ENCODE measurements around the gene KMT5B. TPM values are rescaled to one million over a fixed set of nuclear protein-coding genes. Genes with fewer than 3 reads are reported as not detected.

Gene KMT5B
- total RNA-seq, 1 experiment from 2014 or later: 35.1 TPM

DNA sequence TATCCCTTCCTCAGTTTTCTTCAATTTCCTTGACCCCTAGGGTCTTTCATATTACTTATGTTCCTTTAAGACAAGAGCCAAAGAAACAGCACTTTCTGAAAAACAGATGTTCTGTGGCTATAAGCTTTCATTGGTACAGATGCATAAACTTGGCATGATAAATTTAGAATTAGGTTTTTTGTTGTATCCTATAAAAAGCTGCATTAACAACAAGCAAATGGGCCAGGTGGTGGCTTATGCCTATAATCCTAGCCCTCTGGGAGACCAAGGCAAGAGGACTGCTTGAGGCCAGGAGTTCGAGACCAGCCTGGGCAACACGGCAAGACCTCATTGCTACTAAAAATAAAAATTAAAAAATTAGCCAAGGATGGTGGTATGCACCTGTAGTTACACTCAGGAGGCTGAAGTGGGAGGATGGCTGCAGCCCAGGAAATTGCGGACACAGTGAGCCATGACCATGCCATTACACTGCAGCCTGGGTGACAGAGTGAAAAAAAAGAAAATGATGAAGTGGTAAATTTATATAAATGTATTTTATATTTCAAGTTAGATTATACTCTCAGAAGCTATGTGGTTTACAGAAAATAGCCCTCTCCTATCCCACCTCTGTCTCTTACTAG, 18.3 kb downstream of the KMT5B start:
- H3K9ac ChIP-seq (ENCODE audit: low read length): no peak overlapping the region
- no peaks in the 10 kb centered on the region for H3K9me3 ChIP-seq (ENCODE audit: control insufficient read depth in 1 of 2, insufficient read depth in 1 of 2, low read depth in 1 of 2, low read length in 2 of 2)
- peaks cover 96% of the 10 kb centered on the region for H3K79me2 ChIP-seq (ENCODE audit: insufficient read depth, low read length)
- ATAC-seq (no peak), DNase-seq (ENCODE audit: low read depth, low spot score) (no peak)
- intact Hi-C loops (cut with micrococcal nuclease): no loop called here
- no peak overlapping the region for H3K4me2 ChIP-seq (ENCODE audit: low read length)
- ChIA-PET RAD21 (ENCODE audit: low non-redundant PET in 1 of 2, low total read pairs in 2 of 2, uncharacterized antibody in 2 of 2, unreplicated experiment in 2 of 2) (no interaction called here), CTCF (interaction anchor here (1.4 kb wide), 1 partner anchor 14 kb away, joined by 4 read pairs; no protein-coding TSS in a partner anchor), POLR2A (no interaction called here)
- no peaks in the 10 kb centered on the region for H3K36me3 ChIP-seq (ENCODE audit: control insufficient read depth in 1 of 2, insufficient read depth in 2 of 2, low read length in 2 of 2)
- H3K27ac ChIP-seq (ENCODE audit: low read depth, low read length): no peak overlapping the region
- H2AFZ ChIP-seq (ENCODE audit: low read depth, low read length, poor library complexity, severe bottlenecking): no peak overlapping the region
- no peaks in the 10 kb centered on the region for H3K27me3 ChIP-seq (ENCODE audit: insufficient read depth, low read length)
- H3K4me1 ChIP-seq (ENCODE audit: control insufficient read depth in 1 of 2, insufficient read depth in 2 of 2, low read length in 2 of 2): peaks cover 0 to 5% of the 10 kb centered on the region in 2 experiments; a peak in 1 of 4 replicates
- no peaks in the 10 kb centered on the region for H3K9me2 ChIP-seq (ENCODE audit: insufficient read depth)
- BruUV-seq (replicated peaks): no TSS peak
- H3K4me3 ChIP-seq (replicated peaks in 1 of 2; ENCODE audit: low read depth in 1 of 2, low read length in 2 of 2): no peak overlapping the region
- H4K20me1 ChIP-seq (ENCODE audit: insufficient read depth): 0 out of 2 replicates have a peak, but pooled peaks cover 3% of the 10 kb centered on the region
- TF ChIP-seq ZFX (IDR thresholded peaks at IDR 0.05): no peak
- no peak for TF ChIP-seq ZNF274 (IDR thresholded peaks at IDR 0.05; ENCODE audit: low read depth, low read length)
- TF ChIP-seq, protein P1, sequence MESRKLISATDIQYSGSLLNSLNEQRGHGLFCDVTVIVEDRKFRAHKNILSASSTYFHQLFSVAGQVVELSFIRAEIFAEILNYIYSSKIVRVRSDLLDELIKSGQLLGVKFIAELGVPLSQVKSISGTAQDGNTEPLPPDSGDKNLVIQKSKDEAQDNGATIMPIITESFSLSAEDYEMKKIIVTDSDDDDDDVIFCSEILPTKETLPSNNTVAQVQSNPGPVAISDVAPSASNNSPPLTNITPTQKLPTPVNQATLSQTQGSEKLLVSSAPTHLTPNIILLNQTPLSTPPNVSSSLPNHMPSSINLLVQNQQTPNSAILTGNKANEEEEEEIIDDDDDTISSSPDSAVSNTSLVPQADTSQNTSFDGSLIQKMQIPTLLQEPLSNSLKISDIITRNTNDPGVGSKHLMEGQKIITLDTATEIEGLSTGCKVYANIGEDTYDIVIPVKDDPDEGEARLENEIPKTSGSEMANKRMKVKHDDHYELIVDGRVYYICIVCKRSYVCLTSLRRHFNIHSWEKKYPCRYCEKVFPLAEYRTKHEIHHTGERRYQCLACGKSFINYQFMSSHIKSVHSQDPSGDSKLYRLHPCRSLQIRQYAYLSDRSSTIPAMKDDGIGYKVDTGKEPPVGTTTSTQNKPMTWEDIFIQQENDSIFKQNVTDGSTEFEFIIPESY (IDR thresholded peaks at IDR 0.05; ENCODE audit: extremely low read depth, insufficient replicate concordance, low read length): no peak
- TF ChIP-seq SIN3A (IDR thresholded peaks at IDR 0.05; ENCODE audit: low read depth): no peak
- TF ChIP-seq POLR2A (IDR thresholded peaks at IDR 0.05; ENCODE audit: borderline replicate concordance, extremely low read depth, insufficient read depth, insufficient read length): no peak
- TF ChIP-seq RAD21 (IDR thresholded peaks at IDR 0.05; ENCODE audit: low read depth): no peak
- no peak for TF ChIP-seq EGR1 (IDR thresholded peaks at IDR 0.05; ENCODE audit: low read depth)
- TF ChIP-seq EZH2phosphoT487 (IDR thresholded peaks at IDR 0.05; ENCODE audit: borderline replicate concordance): no peak
- TF ChIP-seq POLR2AphosphoS5 (IDR thresholded peaks at IDR 0.05; ENCODE audit: low read depth, low read length): no peak
- no peak for TF ChIP-seq SRF (IDR thresholded peaks at IDR 0.05; ENCODE audit: low read depth)
- TF ChIP-seq, protein P2, sequence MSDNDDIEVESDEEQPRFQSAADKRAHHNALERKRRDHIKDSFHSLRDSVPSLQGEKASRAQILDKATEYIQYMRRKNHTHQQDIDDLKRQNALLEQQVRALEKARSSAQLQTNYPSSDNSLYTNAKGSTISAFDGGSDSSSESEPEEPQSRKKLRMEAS (IDR thresholded peaks at IDR 0.05): no peak
- TF ChIP-seq TCF7L2 (IDR thresholded peaks at IDR 0.05; ENCODE audit: borderline replicate concordance, extremely low read depth, insufficient read depth, insufficient read length): no peak
- TF ChIP-seq SP1 (IDR thresholded peaks at IDR 0.05; ENCODE audit: low read depth): no peak
- no peak for TF ChIP-seq ELF1 (IDR thresholded peaks at IDR 0.05; ENCODE audit: borderline replicate concordance, low read depth)
- TF ChIP-seq CBX3 (IDR thresholded peaks at IDR 0.05; ENCODE audit: low read depth): no peak
- TF ChIP-seq FOSL1 (IDR thresholded peaks at IDR 0.05; ENCODE audit: low read depth): no peak
- TF ChIP-seq, protein P3, sequence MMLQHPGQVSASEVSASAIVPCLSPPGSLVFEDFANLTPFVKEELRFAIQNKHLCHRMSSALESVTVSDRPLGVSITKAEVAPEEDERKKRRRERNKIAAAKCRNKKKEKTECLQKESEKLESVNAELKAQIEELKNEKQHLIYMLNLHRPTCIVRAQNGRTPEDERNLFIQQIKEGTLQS (IDR thresholded peaks at IDR 0.05): no peak
- no peak for TF ChIP-seq CEBPB (IDR thresholded peaks at IDR 0.05; ENCODE audit: low read depth)
- no peak for TF ChIP-seq EZH2 (IDR thresholded peaks at IDR 0.05)
- TF ChIP-seq YY1 (IDR thresholded peaks at IDR 0.05; ENCODE audit: extremely low read depth, insufficient replicate concordance, low read depth, low read length): no peak

Measured in HCT116 (cell line).